ENCODE results near the gene PDGFB.

The PDGFB gene

DNA sequence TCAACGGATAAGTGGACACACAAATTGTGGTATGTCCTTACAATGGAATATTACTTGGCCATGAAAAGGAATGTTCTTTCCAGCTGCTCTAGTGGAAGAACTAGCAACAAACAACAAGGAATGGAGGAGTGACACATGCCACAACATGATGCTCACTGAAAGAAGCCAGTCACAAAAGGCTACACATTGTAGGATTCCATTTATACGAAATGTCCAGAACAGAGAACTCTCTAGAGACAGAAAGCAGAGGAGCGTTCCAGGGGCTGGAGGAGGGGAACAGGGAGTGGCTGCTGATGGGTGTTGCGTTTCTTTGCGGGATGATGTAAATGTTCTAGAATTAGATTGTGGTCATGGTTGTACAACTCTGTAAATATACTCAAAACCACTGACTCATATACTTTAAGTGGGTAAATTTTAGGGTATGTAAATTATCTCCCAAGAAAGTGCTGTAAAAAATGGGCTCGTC lies 32.4 kb upstream of the PDGFB start:
- DNase-seq (ENCODE audit: low read depth in 1 of 2, low spot score in 1 of 2): no peak

DNA sequence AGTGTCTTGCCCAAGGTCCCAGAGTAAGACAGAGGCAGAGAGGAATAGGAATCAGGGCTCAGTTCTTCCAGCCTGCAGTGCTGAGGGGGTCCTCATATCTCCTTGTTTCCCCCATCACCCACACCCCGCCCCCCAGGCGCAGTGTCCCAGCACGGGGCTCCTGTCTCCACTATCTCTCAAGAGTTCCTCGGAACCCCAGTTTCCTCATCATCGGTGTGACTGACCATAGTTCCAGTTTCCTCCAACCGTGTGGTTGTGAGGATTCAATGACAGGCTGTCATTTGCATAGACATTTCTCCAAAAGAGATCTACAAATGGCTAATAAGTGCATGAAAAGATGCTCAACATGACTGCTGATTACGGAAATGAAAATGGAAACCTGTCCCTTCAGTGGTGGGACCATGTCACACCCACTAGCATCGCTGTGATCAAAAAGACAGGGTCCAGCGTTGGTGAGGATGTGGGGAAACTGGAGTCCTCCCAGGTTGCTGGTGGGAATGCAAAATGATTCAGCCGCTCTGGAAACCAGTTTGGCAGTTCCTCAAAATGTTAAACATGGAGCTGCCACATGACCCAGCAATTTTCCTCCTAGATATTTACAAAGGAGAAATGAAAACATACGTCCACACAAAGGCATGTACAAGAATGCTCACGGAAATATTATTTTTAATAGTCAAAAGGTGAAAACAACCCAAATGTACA lies 31.8 kb upstream of the PDGFB start:
- DNase-seq (ENCODE audit: low read depth in 1 of 2, low spot score in 1 of 2): no peak

DNA sequence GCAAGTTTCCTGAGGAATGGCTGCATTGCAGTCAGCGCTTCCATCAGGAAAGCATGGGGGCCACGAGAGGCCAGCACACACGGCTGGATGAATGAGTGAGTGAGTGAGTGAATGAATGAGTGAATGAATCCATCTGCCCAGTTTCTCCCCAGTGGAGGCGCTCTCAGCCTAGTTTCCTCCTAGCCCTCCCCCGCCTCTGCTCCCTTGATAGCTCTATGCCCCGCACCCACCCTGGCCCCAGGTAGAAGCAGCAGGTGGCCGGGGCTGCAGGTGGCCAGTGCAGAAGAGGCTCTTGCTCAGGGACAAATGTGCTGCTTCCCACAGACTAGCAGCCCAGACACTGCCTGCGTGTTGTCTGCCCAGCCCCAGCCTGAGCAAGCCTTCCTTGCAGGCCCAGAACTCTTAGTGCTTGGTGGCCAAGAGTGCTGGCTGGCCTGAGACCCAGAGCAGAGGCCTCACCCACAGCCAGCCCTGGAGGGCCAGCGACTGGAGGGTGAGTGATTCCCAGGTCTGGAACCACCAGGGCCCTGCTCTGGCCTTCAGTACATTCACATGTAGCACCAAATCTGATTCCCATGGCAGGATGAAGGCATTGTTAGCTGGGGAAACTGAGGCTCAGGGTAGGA lies 31.1 kb upstream of the PDGFB start:
- DNase-seq (ENCODE audit: low read depth in 1 of 2, low spot score in 1 of 2): no peak

DNA sequence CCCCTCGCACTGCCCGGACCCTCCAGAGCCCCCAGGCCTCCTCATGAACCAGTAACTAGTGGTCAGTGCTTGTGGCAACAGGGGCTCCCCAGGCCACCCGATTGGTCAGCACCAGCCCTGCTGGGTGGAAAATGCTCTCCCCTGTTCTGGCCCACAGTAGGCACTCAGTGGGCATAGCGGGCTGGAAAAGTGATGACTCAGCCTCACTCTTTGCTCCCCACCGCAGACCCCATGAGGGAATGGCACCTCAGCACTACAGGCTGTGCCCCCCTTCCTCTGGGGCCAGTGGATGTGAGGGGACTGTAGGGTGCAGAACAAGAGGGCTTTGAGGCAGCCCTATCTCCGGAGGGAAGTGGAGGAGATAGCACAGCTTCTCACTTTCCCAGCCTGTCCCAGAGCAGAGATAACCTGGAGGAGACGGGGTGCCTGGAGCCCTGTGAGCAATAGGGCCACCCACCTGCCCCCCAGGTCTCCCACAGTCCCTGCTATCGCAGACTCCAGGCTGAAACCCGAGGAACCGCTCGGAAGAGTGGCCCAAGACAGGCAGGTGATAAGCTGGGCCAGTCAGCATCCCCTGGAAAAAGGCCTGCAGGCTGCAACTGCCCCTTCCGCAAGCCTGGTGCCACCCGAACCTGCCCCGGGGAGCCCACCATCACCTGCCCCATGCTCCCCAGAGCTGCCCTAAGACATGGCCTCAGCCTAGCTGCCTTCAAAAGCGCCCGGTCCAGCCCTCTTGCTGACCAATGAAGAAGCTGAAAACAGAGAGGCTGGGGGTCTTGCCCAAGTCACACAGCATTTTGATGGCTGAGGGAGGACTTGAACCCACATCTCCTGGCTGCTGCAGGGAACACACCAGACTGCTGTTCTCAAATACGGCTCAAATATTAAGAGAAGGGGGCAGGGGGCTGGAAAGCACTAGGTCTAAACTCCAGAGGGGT lies 29.4 kb upstream of the PDGFB start:
- DNase-seq (ENCODE audit: low read depth in 1 of 2, low spot score in 1 of 2): no peak

DNA sequence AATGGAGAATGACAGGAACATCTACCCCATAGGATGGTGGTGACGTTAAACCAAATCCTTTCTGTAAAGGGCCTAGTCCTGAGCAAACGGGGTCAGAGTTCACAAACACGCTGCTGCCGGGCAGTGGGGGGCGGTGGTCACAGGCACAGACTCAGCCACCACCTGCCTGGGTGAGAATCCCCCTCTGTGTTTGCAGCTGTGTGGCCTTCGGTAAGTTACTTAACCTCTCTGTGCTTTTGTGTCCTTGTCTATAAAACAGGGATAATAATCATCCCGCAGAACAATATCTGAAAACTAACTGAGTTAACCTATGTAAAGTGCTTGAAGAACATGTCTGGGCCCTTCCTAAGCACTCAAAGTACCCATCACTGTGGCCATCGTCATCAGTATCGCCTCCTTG lies 26.0 kb upstream of the PDGFB start:
- no peak for DNase-seq (ENCODE audit: low read depth in 1 of 2, low spot score in 1 of 2)

DNA sequence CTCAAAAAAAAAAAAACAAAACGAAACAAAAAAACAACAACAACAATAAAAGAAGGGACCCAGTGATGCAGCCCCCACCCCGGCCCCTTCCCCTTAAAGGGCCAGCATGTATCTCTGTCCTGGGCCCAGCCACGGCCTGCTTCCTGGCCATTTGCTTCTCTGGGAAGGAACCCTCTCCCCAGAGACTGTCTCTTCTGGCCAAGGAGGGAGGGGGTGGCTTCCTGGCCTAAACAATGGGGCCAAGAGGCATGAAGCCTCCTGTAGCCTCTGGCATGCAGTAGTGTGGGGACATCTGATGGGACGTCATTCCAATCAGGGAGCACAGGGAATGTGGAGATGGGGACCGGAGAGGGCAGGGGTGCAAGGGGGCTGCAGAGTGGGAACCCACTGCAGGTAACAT lies 25.5 kb upstream of the PDGFB start:
- no peak for DNase-seq (ENCODE audit: low read depth in 1 of 2, low spot score in 1 of 2)

DNA sequence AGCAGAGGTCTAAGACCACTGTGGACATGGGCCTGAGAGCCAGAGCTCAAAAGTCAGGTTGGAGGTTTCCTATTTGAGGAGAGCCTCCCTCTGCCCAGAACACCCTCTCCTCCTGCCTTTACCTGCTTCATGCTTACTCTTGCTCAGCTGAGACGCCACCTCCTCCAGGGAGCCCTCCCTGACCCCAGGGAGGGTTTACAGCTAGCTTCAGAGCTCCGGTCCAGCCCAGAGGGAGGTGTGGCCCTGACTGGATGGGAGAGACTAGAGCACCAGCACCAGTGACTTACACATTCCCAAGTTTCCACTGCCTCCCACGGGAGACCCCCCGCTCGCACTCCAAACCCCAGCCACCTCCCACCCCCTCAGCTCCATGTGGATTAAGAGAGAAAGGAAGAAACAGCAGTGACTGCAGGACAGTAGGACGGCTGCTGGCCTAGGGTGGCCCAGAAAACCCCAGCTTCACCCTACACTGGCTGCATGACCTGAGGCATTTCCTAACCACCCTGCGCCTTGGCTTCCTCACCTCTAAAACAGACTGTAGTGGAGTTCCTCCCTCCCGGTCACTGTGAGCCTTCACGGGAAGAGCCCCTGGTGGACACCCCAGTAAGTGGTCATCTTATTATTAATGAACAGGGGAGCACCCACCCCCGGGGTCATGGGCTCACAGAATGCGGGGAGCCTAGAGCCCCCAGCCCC lies 24.5 kb upstream of the PDGFB start:
- no peak for DNase-seq (ENCODE audit: low read depth in 1 of 2, low spot score in 1 of 2)

DNA sequence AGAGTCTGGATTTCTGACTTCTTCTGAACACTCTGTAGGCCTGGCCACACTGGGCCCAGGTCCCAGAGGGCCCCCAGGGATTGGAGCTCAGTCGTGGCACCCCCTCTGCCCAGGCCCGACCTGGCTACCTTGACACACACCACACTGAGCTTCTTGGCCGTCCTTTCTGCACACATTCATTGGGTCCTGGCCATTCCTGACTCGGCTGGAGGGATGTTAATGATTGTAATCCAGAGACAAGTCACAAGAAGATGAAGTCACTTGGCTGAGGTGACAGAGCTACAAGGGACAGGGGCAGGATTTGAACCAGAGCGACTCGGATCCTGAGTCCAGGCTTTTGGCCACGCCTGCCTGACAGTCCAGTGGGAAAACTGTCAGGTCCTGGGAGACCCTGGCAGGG lies 23.9 kb upstream of the PDGFB start:
- DNase-seq (ENCODE audit: low read depth in 1 of 2, low spot score in 1 of 2): no peak

DNA sequence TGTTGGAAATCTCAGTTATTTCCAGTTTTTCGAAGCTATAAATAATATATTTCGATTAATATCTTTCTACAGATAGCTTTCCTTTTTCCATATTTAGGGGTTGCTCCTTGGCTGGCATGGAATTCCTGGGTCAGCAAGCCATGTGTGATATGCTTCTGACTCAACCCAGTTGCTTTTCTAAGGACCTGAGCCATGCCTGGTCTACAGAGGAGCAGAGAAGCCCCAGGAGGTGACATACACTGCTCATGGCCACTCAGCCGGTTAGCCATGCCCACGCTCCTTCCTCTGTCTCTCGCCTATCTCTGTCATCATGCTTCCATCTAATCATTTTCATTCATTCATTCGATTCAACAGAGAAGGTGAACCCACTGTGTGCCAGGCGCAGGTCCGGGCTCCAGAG lies 23.2 kb upstream of the PDGFB start:
- DNase-seq (ENCODE audit: low read depth in 1 of 2, low spot score in 1 of 2): no peak

DNA sequence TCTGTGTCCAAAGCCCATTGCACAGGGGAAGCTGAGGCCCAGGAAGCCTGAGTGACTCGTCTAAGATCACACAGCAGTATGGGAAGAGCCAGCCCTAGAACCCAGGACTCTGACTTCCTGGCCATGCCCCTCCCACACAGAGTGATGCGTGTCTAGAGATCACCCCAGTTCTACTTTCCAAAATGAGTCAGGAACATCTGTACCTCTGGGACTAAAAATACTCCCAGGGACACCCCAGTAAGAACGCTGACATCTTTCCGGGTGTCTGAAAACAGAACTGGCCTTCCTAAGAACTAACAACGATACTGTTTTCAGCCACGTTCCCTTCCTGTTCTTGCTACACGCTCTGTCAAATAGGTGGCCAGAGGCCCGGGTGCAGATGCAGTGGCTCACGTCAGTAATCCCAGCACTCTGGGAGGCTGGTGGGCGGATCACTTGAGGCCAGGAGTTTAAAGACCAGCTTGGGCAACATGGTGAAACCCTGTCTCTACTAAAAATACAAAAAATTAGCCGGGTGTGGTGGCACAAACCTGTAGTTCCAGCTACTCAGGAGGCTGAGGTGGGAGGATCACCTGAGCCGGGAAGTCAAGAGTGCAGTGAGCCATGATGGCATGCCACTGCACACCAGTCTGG lies 21.7 kb upstream of the PDGFB start:
- no peak for DNase-seq (ENCODE audit: low read depth in 1 of 2, low spot score in 1 of 2)

DNA sequence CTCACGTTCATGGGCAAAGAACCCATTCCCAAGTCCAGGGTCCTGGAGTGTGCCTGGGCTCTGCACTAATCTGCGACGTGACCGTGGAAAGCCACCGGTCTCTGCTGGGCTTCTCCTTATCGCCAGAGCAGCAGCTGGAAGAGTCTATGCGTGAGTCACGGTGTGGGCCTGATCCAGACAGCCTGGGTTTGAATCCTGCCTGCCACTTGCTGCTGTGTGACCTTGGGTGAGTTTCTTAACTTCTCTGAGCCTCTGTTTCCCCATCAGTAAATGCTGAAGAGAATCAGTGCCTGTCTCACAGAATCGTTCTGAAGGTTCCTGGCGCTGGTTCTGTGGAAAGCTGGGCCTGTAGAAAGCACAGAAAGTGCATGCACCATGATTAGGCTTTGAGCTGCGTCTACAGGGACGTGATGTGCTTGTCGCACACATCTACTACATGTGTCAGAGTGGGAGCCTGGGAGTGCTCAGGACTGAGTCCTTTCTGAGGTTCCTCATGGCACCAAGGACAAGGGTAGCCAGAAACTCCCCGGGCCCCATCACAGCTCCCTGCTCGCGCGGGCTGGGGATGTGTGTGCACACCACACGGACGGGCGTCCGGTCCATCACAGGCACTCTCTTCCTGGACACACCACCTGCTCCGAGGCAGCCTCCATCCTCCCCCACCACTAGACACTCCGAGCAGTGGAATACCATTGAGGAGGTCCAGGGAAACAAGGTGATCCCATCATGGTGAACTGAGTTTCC lies 20.5 kb upstream of the PDGFB start:
- DNase-seq (ENCODE audit: low read depth in 1 of 2, low spot score in 1 of 2): no peak

DNA sequence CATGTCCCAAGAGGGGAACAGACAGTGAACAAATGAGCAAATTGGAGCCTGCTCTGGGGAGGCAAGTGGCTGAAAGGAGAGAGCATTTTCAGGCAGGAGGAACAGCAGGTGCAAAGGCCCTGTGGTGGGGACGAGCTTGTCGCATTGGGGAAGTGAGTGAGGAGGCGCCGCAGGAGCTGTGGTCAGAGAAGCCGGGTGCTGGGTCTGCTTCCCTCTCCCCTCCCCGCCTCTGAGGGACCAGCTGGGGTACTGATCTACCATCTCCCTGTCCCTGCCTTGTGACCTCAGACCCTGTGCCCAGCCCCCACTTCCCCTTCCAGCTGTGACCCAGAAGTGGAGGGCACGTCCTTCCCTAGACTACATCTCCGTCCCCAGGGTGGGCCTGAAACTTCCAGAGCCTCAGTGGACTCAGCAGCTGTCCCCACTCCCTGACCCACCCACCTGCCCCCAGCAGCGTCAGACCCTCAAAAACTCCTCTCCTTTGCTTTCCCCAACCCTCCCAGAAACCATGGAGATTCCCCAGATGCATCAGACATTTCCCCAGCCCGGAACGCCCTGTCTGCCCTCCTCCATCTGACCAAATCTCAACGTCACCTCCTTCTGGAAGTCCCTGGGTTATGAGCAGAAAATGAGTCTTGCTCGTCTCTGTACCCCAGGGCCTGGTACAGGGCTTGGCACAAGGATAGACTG lies 19.7 kb upstream of the PDGFB start:
- DNase-seq (ENCODE audit: low read depth in 1 of 2, low spot score in 1 of 2): no peak

DNA sequence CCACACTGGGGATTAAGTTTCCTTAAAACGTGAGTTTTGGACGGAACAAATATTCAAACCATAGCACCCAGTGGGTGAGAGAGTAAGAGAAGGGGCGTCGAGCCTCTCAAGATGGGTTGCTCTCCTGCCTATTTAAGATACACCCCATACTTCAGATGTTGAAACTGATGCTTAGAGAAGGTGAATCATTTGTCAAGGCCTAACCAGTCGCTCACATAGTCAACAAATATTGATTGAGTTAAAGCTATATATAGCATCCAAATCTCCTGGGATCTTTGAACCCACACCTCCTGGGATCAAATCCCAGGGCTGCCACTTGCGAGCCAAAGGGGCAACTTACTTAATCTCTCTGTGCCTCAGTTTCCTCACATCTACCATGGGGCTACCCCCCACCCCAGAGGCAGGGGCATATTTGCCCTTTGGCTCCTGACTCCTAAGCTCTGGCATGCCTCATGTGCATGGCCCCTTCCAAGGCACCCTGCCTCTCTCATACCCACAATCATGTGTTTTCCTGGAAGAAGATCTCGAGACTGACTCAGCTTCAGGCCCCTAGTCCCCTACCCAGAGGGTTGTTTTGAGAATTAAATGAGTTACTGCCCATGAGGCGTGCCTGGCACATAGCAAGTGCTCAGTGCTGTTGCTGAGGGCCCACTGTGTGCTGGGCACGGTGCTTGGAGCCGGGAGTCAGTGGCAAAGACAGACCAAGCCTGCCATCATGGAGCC lies 19.0 kb upstream of the PDGFB start:
- DNase-seq (ENCODE audit: low read depth in 1 of 2, low spot score in 1 of 2): no peak

DNA sequence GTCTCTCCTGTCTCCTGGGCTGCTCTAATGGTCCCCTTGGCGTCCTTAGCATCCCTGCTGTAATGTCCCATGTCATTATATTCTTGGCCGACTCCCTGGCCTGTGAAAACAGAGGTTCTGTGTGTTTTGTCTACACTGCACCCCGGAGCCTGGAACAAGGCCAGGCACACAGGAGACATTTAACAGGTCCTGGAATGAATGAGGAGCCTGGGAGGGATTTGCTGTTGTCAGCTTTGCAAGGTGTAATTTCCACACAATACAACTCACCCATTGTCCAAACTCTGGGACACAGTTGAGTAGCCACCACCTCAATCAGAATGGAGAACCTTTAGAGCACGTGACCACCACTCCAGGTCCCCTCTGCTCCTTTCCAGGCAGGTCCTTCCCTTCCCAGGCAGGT lies 14.9 kb upstream of the PDGFB start:
- no peak for DNase-seq (ENCODE audit: low read depth in 1 of 2, low spot score in 1 of 2)

DNA sequence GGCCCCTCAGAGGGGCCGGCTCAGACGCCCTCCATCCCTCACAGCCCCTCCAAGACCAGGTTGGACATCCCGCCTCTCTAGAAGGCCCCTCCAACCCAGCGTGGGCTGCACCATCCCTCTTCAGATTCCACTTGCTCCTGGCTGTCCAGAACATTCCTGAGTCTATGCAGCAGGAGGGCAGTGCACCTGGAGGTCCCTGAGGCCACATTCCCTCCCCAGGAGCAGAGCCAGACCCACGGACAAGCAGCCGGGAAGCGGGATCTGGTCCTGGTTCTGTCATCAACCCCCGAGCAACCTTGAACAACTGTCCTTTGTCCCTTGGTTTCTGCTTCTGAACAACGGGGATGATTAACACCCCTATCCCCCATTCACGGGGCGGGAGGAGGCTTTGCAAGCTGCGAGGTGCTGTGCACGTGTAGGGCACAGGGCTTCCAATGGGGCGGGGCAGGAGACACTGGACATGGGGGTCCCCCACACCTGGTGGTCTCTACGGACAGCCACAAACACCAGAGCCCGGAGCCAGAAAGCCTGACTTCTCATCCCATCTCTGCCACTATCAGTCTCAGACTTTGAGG lies 13.2 kb upstream of the PDGFB start:
- no peak for DNase-seq (ENCODE audit: low read depth in 1 of 2, low spot score in 1 of 2)

DNA sequence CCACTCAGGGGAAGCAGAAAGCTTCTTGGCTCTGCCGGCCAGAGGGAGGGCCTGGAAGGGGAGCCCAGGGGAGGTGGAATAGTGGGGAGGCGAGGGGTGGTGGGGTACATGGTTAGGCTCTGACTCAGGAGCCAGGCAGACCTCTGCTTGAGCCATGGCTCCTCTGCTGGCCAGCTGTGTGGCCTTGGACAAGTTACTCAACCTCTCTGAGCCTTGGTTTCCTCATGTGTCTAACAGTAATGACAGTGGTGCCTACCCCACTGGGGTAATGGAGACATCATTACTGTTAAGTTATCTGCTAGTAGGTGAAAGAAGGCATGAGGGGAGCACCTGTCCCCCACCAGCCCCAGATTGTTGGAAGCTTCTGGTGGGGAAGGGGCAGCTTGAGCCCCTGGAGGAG lies 12.2 kb upstream of the PDGFB start:
- no peak for DNase-seq (ENCODE audit: low read depth in 1 of 2, low spot score in 1 of 2)

DNA sequence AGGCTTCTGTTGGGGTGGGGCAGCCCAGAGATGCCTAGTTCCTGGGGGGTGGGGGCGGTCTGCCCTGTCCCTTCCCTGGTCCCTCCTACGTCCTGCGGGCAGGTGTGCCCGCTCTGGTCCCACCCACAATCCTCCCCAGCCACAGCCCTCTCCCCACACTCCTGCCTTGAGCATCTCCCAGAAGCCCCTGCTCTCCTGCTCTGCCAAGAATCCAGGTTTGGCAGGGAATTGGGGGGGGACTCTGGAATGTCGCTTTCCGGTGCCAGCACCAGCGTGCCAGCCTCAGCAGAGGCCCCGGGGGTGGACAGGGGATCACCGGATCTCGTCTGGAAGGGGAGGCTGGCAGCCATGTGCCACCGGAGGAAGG lies 11.4 kb upstream of the PDGFB start:
- DNase-seq (ENCODE audit: low read depth in 1 of 2, low spot score in 1 of 2): no peak

DNA sequence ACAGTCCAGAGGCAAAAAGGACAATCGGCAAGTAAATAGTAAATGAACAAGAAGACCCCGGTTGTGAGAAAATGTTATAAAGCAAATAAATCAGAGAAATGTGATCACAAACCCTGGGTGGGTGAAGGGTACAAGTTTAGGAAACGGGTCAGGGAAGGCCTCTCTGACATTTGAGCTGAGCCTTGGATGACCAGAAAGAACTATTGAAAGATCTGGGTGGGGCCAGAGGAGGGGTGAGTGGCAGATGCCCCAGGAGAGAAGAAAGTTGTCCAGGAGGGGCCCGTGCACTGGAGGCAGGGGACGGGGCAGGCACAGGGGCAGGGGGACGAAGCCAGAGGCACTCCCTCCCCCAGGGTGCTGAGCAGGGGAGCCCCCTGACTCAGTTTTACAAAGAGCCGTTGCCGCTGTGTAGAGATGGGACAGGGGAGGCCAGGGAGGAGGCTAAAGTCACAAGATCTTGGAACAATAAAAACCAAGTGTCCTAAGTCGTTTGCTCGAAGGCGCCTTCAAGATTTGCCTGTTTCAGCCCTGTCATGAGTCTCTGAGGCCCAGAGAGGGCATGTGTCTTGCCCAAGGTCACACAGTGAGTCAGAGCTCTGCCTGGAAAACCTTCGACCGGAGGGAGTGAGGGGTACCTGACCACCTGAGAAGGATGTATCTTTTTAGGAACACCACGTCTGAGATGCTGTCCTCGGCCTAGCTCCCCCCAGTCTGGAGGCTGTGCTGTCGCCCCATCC lies 10.8 kb upstream of the PDGFB start:
- no peak for DNase-seq (ENCODE audit: low read depth in 1 of 2, low spot score in 1 of 2)
